ENCODE results near the gene DUOXA2. TPM values are rescaled to one million over a fixed set of nuclear protein-coding genes. Genes with fewer than 3 reads are reported as not detected.

DUOXA2 gene
- total RNA-seq, 1 experiment from 2014 or later, result not detected

DNA sequence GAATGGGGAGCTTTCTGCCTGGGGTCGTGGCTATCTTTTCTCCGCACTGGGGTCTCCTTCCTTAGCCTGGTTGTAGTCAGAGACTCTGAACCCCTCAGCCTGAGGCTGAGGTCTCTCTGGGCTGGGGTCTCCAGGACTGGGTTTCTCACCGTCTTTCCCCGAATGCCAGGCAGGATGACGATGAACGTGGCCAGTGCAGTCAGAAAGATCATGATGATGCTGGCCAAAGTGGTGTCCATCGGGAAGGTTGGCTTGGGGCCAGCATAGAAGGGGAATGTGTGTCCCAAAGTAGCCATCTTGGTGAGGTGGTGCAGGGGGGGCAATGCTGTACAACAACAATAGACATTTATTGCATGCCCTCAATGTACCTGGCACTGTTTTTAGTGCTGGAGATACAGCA lies 8.6 kb downstream of the DUOXA2 start (continued):
- TF ChIP-seq CBFB (CRISPR knock-in tag; IDR thresholded peaks at IDR 0.05; ENCODE audit: low read depth), result no peak
- TF ChIP-seq, protein P1, sequence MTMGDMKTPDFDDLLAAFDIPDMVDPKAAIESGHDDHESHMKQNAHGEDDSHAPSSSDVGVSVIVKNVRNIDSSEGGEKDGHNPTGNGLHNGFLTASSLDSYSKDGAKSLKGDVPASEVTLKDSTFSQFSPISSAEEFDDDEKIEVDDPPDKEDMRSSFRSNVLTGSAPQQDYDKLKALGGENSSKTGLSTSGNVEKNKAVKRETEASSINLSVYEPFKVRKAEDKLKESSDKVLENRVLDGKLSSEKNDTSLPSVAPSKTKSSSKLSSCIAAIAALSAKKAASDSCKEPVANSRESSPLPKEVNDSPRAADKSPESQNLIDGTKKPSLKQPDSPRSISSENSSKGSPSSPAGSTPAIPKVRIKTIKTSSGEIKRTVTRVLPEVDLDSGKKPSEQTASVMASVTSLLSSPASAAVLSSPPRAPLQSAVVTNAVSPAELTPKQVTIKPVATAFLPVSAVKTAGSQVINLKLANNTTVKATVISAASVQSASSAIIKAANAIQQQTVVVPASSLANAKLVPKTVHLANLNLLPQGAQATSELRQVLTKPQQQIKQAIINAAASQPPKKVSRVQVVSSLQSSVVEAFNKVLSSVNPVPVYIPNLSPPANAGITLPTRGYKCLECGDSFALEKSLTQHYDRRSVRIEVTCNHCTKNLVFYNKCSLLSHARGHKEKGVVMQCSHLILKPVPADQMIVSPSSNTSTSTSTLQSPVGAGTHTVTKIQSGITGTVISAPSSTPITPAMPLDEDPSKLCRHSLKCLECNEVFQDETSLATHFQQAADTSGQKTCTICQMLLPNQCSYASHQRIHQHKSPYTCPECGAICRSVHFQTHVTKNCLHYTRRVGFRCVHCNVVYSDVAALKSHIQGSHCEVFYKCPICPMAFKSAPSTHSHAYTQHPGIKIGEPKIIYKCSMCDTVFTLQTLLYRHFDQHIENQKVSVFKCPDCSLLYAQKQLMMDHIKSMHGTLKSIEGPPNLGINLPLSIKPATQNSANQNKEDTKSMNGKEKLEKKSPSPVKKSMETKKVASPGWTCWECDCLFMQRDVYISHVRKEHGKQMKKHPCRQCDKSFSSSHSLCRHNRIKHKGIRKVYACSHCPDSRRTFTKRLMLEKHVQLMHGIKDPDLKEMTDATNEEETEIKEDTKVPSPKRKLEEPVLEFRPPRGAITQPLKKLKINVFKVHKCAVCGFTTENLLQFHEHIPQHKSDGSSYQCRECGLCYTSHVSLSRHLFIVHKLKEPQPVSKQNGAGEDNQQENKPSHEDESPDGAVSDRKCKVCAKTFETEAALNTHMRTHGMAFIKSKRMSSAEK (CRISPR knock-in tag; IDR thresholded peaks at IDR 0.05; ENCODE audit: borderline replicate concordance), result no peak

DNA sequence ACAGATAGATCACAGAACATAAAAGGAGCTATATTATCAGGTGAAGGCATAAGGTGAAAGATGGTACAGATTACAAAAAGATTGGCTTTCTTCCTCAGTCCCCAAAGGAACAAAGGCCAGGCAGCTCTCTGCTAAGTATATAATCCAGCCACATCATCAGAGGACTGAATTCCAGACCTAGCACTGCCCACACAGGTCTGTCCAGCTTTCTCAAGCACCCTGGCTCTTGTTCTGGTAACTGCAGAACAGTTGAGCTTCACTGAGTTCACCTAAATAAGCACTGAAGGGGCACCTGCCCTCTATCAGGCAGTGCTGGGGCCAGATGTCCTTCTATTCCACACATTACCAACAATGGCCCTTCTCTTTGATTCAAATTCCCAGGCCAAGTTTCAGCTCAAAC lies 9.3 kb downstream of the DUOXA2 start:
- POLR2A ChIA-PET, result no interaction called here
- peaks cover 1% of the 10 kb centered on the region; the same call in 1 of the 2 replicates for H3K4me1 Mint-ChIP-seq
- H3K4me3 Mint-ChIP-seq, result no peak overlapping the region
- no peaks in the 10 kb centered on the region for H3K36me3 Mint-ChIP-seq
- no peak for DNase-seq (ENCODE audit: low spot score)
- no peaks in the 10 kb centered on the region for H3K9me3 Mint-ChIP-seq
- ATAC-seq, result no peak
- H3K27ac Mint-ChIP-seq, result no peak overlapping the region
- peaks cover 96% of the 10 kb centered on the region for H3K27me3 Mint-ChIP-seq (ENCODE audit: low read depth)
- CTCF ChIA-PET, result interaction anchor here (1.3 to 1.7 kb wide), 5 partner anchors 9 to 270 kb away, joined by 3 to 6 read pairs (median 4); partner anchors contain the start of genes DUOX2 and DUOXA2
- TF ChIP-seq ZNF416 (CRISPR knock-in tag; IDR thresholded peaks at IDR 0.05), result no peak
- no peak for TF ChIP-seq JAZF1 (CRISPR knock-in tag; IDR thresholded peaks at IDR 0.05)
- TF ChIP-seq, protein P2, sequence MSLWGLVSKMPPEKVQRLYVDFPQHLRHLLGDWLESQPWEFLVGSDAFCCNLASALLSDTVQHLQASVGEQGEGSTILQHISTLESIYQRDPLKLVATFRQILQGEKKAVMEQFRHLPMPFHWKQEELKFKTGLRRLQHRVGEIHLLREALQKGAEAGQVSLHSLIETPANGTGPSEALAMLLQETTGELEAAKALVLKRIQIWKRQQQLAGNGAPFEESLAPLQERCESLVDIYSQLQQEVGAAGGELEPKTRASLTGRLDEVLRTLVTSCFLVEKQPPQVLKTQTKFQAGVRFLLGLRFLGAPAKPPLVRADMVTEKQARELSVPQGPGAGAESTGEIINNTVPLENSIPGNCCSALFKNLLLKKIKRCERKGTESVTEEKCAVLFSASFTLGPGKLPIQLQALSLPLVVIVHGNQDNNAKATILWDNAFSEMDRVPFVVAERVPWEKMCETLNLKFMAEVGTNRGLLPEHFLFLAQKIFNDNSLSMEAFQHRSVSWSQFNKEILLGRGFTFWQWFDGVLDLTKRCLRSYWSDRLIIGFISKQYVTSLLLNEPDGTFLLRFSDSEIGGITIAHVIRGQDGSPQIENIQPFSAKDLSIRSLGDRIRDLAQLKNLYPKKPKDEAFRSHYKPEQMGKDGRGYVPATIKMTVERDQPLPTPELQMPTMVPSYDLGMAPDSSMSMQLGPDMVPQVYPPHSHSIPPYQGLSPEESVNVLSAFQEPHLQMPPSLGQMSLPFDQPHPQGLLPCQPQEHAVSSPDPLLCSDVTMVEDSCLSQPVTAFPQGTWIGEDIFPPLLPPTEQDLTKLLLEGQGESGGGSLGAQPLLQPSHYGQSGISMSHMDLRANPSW (CRISPR knock-in tag; conservative IDR thresholded peaks at IDR 0.05; ENCODE audit: low read depth), result no peak
- TF ChIP-seq, protein P3, sequence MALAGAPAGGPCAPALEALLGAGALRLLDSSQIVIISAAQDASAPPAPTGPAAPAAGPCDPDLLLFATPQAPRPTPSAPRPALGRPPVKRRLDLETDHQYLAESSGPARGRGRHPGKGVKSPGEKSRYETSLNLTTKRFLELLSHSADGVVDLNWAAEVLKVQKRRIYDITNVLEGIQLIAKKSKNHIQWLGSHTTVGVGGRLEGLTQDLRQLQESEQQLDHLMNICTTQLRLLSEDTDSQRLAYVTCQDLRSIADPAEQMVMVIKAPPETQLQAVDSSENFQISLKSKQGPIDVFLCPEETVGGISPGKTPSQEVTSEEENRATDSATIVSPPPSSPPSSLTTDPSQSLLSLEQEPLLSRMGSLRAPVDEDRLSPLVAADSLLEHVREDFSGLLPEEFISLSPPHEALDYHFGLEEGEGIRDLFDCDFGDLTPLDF (CRISPR knock-in tag; IDR thresholded peaks at IDR 0.05), result no peak
- TF ChIP-seq ESRRA (CRISPR knock-in tag; IDR thresholded peaks at IDR 0.05; ENCODE audit: borderline replicate concordance), result no peak
- TF ChIP-seq ZNF317 (CRISPR knock-in tag; IDR thresholded peaks at IDR 0.05; ENCODE audit: borderline replicate concordance, low read depth), result no peak
- no peak for TF ChIP-seq TP53 (CRISPR knock-in tag; IDR thresholded peaks at IDR 0.05)
- no peak for TF ChIP-seq ATF1 (CRISPR knock-in tag; IDR thresholded peaks at IDR 0.05)
- TF ChIP-seq ZNF671 (CRISPR knock-in tag; IDR thresholded peaks at IDR 0.05), result no peak
- TF ChIP-seq, protein P4, sequence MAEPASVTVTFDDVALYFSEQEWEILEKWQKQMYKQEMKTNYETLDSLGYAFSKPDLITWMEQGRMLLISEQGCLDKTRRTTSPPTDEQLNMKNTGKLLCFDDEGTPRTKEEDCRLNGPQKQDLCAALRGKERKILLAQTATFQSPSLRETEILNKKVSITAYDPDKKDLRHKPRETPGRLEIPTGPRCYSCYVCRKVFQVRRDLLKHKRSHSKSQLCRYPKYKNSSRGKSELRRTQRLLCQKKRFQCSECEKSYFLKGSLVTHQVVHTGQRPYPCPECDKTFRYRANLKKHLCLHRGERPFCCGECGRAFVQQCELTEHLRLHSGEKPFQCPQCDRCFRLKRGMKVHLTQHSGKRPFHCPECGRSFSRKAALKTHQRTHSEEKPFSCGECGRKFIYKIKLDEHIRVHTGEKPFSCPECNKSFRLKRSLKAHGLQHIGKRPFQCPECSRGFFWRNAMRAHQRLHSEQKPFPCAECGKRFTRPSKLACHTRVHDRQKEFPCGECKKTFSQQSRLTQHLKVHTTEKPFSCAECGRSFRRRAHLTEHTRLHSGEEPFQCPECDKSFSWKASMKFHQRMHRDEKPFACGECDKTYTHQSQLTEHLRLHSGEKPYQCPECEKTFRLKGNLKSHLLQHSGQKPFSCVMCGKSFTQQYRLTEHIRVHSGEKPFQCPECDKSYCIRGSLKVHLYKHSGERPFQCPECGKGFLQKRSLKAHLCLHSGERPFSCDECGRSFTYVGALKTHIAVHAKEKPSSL (CRISPR knock-in tag; conservative IDR thresholded peaks at IDR 0.05), result no peak
- no peak for TF ChIP-seq IRF2 (CRISPR knock-in tag; IDR thresholded peaks at IDR 0.05; ENCODE audit: borderline replicate concordance, low read depth)
- TF ChIP-seq, protein P5, sequence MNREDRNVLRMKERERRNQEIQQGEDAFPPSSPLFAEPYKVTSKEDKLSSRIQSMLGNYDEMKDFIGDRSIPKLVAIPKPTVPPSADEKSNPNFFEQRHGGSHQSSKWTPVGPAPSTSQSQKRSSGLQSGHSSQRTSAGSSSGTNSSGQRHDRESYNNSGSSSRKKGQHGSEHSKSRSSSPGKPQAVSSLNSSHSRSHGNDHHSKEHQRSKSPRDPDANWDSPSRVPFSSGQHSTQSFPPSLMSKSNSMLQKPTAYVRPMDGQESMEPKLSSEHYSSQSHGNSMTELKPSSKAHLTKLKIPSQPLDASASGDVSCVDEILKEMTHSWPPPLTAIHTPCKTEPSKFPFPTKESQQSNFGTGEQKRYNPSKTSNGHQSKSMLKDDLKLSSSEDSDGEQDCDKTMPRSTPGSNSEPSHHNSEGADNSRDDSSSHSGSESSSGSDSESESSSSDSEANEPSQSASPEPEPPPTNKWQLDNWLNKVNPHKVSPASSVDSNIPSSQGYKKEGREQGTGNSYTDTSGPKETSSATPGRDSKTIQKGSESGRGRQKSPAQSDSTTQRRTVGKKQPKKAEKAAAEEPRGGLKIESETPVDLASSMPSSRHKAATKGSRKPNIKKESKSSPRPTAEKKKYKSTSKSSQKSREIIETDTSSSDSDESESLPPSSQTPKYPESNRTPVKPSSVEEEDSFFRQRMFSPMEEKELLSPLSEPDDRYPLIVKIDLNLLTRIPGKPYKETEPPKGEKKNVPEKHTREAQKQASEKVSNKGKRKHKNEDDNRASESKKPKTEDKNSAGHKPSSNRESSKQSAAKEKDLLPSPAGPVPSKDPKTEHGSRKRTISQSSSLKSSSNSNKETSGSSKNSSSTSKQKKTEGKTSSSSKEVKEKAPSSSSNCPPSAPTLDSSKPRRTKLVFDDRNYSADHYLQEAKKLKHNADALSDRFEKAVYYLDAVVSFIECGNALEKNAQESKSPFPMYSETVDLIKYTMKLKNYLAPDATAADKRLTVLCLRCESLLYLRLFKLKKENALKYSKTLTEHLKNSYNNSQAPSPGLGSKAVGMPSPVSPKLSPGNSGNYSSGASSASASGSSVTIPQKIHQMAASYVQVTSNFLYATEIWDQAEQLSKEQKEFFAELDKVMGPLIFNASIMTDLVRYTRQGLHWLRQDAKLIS (CRISPR knock-in tag; IDR thresholded peaks at IDR 0.05; ENCODE audit: borderline replicate concordance), result no peak
- TF ChIP-seq, protein P6, sequence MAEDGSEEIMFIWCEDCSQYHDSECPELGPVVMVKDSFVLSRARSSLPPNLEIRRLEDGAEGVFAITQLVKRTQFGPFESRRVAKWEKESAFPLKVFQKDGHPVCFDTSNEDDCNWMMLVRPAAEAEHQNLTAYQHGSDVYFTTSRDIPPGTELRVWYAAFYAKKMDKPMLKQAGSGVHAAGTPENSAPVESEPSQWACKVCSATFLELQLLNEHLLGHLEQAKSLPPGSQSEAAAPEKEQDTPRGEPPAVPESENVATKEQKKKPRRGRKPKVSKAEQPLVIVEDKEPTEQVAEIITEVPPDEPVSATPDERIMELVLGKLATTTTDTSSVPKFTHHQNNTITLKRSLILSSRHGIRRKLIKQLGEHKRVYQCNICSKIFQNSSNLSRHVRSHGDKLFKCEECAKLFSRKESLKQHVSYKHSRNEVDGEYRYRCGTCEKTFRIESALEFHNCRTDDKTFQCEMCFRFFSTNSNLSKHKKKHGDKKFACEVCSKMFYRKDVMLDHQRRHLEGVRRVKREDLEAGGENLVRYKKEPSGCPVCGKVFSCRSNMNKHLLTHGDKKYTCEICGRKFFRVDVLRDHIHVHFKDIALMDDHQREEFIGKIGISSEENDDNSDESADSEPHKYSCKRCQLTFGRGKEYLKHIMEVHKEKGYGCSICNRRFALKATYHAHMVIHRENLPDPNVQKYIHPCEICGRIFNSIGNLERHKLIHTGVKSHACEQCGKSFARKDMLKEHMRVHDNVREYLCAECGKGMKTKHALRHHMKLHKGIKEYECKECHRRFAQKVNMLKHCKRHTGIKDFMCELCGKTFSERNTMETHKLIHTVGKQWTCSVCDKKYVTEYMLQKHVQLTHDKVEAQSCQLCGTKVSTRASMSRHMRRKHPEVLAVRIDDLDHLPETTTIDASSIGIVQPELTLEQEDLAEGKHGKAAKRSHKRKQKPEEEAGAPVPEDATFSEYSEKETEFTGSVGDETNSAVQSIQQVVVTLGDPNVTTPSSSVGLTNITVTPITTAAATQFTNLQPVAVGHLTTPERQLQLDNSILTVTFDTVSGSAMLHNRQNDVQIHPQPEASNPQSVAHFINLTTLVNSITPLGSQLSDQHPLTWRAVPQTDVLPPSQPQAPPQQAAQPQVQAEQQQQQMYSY (CRISPR knock-in tag; IDR thresholded peaks at IDR 0.05), result no peak
